Activated T-cell treated with anti-CD3 and anti-CD28 coated beads for 48 hours (primary cell): ENCODE measurements around the gene MTUS2.

Experiments
- DNase-seq: peaks from one replicate; pipeline ENCODE4 v3.0.0-alpha.2; 2020; ENCODE audit warnings: low read depth

Gene MTUS2

GRCh38 chr13:29254626-29255370, 434.7 kb downstream of the MTUS2 start:
- no peak for DNase-seq

DNA sequence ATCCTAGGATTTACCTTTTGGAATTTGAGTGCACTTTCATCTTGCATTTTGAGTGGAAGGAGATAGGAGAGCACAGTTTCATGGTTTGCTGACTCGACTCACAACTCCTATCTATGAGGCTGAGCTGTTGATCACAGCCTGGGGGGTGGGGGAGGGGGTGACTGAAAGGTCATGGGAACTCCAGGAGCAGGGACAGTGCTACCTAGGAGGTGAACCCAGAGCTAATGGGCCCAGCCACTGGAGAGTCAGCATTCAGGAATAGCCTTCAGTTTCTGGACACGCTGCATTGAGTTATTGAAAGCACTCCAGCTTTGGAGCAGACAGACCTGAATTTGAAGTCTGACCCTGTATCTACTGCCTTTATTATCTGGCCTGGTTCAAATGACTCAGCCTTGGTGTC, 435.4 kb downstream of the MTUS2 start:
- DNase-seq, result no peak

DNA sequence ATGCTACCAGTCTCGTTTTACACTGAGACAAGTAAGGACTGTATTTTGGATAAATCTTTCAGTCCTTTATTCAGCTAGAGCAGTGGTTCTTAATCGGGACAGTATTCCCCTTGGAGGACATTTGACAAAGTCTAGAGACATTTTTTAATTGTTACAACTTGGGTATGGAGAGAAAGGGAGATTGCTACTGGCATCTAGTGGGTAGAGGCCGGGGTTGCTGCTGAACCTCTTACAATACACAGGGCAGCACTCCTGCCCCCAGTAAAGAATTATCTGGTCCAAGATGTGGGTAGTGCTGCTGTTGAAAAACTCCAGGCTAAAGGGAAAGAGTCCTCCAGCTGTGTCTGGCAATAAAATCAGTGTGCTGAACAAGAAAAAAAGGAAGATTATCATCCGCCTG, 440.5 kb downstream of the MTUS2 start:
- no peak for DNase-seq

GRCh38 chr13:29266261-29266660, 446.1 kb downstream of the MTUS2 start:
- DNase-seq, result no peak

DNA sequence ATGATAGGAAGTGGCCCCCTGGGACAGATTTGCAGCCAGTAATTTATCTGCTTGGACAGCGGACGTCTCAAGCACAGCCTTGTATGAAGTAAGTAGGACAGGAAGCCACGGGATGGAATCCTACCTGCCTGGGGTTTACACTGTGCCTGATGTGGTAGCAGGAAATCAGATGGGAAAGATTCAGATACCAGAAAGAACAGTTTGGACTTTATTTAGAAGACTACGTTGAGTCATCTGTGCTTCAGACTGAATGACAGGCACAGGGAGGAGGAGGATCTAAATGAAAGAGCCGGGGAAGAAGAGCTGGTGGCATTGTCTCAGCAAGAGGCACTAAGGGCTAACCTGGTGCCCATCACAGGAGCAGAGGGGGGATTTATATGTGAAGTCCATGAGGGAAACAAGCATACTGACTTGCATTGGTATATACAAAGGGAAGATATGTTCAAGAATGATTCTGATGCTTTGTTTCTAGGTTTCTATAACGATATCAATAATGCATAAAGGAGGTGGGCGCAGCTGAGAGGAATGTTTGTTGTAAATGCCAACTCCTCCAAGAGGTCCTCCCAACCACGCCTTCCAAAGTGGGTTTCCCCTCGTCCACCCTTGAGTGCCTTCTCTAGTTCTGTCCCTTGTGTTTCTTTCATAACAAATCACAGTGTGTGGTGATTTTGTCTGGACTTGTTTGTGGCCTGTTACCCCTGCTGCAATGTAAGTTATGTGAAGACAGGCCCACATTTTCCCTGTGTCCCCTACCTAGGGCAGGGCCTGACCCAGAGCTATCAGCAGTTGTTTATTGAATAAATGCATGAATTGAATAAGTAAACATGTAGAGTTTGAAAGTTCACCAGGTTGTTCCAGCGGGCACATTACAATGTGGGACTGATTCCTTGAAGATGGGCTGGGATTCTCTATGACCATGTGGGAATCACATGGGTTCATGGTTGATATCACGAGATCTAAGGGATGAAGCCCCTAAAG, 446.9 kb downstream of the MTUS2 start:
- no peak for DNase-seq

GRCh38 chr13:29270271-29270985, 450.3 kb downstream of the MTUS2 start:
- no peak for DNase-seq

DNA sequence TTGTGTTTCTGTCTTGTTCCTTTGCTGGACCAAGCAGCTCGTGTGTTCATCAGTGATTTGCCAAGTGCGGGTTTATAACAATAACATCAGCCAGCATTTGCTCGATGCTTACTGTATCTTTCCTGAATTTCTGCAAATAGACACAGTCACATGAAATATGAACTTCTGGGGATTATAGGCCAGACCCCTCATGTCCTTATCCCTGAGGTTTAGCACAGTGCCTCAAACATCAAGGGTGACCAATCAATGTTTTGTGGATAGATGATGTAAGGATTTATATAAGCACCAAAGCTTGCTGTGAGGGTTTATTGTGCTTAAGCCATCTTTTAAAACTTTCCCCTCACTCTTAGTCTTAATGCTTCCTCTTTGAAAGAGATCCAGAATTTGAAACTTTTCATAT, 451.5 kb downstream of the MTUS2 start:
- no peak for DNase-seq

- no peak for DNase-seq
Observed at GRCh38 chr13:29279356-29280254, 459.5 kb downstream of the MTUS2 start.

GRCh38 chr13:29281932-29282495, 461.9 kb downstream of the MTUS2 start:
- no peak for DNase-seq

- DNase-seq, result no peak
Observed at GRCh38 chr13:29284726-29285125, 464.6 kb downstream of the MTUS2 start.

- no peak for DNase-seq
Observed at GRCh38 chr13:29287237-29287636, 467.1 kb downstream of the MTUS2 start.

GRCh38 chr13:29292045-29292444, 471.9 kb downstream of the MTUS2 start:
- DNase-seq, result no peak

- DNase-seq, result no peak
Observed at GRCh38 chr13:29294821-29295220, 474.7 kb downstream of the MTUS2 start.

DNA sequence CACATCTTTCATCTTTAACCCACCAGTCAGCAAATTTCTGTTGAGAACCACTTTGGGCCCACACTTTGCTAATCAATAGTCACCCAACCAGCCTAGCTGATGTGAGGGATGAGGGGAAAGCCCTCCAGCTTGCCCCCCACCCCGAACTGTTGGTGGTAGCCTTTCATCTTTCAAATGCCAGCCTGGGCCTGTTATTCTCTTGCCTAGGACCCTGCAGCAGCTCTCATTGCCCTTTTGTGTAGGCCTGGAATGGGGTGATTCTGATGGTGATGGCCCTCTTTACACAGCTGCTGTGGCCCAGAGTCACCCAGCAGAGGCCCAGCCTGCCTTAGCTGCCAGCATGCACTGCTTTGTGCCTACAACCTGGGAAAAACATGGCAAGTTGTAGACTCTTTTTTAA, 480.9 kb downstream of the MTUS2 start:
- DNase-seq, result no peak

DNA sequence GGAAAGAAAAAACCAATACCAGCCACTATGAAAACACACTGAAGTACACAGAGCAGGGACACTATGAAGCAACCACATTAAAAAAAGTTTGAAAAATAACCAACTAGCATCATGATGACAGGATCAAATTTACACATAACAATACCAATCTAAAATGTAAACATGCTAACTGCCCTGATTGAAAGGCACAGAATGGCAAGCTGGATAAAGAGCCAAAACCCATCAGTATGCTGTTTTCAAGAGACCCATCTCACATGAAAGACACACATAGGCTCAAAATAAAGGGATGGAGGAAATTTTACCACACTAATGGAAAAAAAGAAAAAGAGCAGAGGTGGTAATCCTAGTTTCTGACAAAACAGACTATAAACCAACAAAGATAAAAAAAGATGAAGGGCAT, 484.0 kb downstream of the MTUS2 start:
- DNase-seq, result no peak

GRCh38 chr13:29310806-29311205, 490.7 kb downstream of the MTUS2 start:
- DNase-seq, result no peak

- no peak for DNase-seq
Observed at GRCh38 chr13:29315847-29316246, 495.7 kb downstream of the MTUS2 start.

DNA sequence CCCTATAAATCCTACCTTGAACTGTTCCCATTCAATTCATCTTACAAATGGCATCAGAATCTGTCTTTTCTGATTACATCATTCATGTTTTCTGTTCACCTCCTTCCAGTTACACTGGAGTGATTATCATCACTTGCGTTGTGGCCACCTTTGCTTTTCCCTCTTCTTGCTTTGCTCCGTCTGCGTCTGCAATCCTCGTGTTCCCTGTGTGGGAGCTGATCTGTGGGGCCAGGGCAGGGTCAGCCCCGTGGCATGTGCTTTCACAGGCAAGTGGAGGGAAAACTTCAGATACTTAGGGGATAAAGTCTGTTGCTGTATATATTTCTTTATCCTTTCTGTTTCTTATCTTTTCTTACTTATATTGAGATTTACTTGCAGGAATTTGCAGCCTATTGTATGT, 497.7 kb downstream of the MTUS2 start:
- DNase-seq, result no peak

DNA sequence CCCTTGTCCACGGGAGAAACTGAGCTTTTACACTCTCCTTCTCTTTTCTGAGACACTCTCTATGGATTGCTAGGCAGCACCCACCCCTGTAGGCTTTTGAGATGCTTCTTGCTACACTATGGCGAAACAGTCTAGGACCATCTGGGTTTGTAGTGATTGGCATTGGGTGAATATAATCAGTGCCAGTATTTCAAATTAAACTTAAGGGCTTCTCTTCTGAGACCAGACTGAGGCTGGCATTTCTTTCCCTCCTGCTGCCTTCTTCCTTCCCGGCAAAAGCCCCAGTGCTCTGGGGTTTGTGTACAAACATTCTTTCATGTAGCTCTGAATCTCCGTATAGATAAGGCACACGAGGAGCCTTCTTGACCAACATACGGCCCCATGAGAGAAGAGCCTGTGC, 498.6 kb downstream of the MTUS2 start:
- DNase-seq, result no peak

GRCh38 chr13:29319451-29319850, 499.3 kb downstream of the MTUS2 start:
- no peak for DNase-seq

DNA sequence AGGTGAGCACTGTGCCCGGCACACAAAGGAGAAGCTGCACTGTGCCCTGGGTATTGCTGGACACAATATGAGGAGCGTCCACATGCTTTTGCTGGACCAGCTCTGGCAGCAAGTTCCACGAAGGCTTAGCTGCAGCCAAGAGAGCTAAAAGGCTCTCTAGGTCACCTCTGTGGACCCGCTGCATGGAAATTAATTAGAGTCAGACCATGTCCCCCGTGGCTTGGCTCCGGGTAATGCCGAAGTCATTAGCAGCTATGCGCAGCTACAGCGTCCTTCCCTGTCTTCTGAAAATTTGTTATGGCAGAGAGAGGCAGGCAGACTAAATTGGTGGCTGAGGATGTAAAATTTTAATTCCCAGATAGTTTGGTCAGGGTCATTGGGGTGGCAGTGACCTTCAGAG, 503.8 kb downstream of the MTUS2 start:
- no peak for DNase-seq
